Activated naive CD4-positive, alpha-beta T cell (primary cell): ENCODE results near the gene FRS3.

ENCODE experiments used
- DNase-seq, 4 experiments: peaks; one replicate each; lab custom pipeline; 2025; lab: John Stamatoyannopoulos, UW

FRS3 gene

GRCh38 chr6:41741625-41742490 is 37.8 kb downstream of the FRS3 start:
- DNase-seq, result no peak

GRCh38 chr6:41740366-41741162 is 39.1 kb downstream of the FRS3 start:
- no peak for DNase-seq

- DNase-seq, result no peak
These were observed 40.7 kb downstream of the FRS3 start for GRCh38 chr6:41739041-41739440.

GRCh38 chr6:41737591-41738130 is 42.0 kb downstream of the FRS3 start:
- no peak for DNase-seq

GRCh38 chr6:41736800-41737555 is 42.7 kb downstream of the FRS3 start:
- DNase-seq, result no peak

- no peak for DNase-seq
These were observed 43.4 kb downstream of the FRS3 start for GRCh38 chr6:41736186-41736733.

GRCh38 chr6:41735427-41736185 is 44.1 kb downstream of the FRS3 start, which contains the start of gene TFEB:
TSS of gene TFEB (minus strand) at chr6:41735608. CDS start at chr6:41691213, 44,395 bp downstream.
- peak; percentile 86 to 93 (median 91) for DNase-seq

- DNase-seq, result peak; percentile 25 to 63 (median 32)
These were observed 44.9 kb downstream of the FRS3 start for GRCh38 chr6:41734666-41735426.

- DNase-seq, result peak in 3 of 4 experiments; percentile 22 to 64 (median 32)
These were observed 45.7 kb downstream of the FRS3 start for GRCh38 chr6:41733707-41734665.

GRCh38 chr6:41733360-41733706 is 46.4 kb downstream of the FRS3 start:
- DNase-seq, result no peak

- peak in 2 of 4 experiments; percentile 8 to 17 for DNase-seq
These were observed 46.9 kb downstream of the FRS3 start for GRCh38 chr6:41732591-41733359.

- no peak for DNase-seq
These were observed 47.6 kb downstream of the FRS3 start for GRCh38 chr6:41732149-41732548.

GRCh38 chr6:41731561-41732086 is 48.1 kb downstream of the FRS3 start:
- DNase-seq, result no peak

- DNase-seq, result no peak
These were observed 48.9 kb downstream of the FRS3 start for GRCh38 chr6:41730531-41731436.

GRCh38 chr6:41729624-41730023 is 50.1 kb downstream of the FRS3 start:
- DNase-seq, result no peak

GRCh38 chr6:41728954-41729353 is 50.7 kb downstream of the FRS3 start:
- DNase-seq, result no peak
